8988T (cell line): ENCODE results near the gene CERKL.

ENCODE experiments used
- DNase-seq: peaks from one replicate; pipeline ENCODE4 v3.0.0; 2011

Gene CERKL

DNA sequence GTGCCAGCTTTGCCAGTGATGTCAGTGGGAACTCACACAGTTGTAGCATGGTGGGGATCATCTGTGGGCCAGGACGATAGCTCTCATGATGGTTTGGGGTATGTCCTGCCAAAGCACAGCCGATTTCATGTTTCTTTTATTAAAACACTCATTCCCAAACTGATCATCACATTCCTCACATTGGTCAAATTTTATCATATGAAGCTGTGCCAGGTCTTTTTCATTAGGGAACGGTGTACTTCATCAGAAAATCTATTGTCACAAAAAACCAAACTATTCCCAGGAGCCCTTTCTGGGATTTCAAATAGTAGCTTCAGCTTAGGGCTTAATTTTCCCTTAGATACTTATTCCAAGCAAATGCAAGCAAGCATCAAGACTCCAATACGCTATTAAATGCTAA, 157.7 kb downstream of the CERKL start:
- no peak for DNase-seq
